GM03348 (cell line): ENCODE measurements around the gene CITED2.

Experiments used
- DNase-seq: peaks from one replicate; pipeline ENCODE4 v3.0.0; 2012; ENCODE audit warnings: low spot score

CITED2 gene

GRCh38 chr6:139330306-139330705, 44.1 kb downstream of the CITED2 start:
- no peak for DNase-seq

GRCh38 chr6:139329224-139329623, 45.2 kb downstream of the CITED2 start:
- DNase-seq = no peak

DNA sequence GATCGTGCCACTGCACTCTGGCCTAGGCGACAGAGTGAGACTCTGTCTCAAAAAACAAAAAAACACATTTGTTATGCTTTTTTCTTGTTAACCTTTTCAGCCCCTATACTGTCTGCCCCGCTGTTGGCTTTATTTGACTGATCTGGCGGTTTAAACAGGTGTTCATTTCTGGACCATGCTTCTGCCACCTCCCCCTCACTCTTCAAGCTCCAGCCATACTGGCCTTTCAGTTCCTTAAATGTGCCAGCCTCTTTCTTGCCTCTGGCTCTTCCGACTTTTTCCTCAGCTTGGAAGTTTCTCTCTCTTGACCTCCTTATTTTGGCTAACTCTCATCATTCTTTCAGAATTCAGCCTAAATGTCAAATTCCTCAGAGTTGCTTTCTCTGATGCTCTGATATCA, 47.4 kb downstream of the CITED2 start:
- no peak for DNase-seq

DNA sequence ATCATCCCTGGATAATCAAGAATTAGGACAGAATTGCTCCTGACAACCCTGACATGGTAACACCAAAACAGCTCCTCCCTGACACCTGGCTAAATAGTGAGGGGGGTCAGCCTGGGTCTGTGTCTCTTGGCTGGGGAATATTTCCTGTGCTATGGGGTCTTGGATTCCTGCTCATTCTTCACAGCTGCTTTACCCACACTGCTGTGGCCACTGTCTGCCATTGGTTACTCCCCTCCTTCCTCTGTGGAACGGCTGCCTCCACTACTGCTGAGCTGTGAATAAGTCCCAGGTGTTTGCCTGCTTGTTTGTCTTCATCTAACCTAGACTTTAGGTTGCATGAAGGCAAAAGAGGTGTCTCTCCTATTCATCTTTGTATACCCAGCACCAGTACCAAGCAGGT, 48.8 kb downstream of the CITED2 start:
- no peak for DNase-seq

DNA sequence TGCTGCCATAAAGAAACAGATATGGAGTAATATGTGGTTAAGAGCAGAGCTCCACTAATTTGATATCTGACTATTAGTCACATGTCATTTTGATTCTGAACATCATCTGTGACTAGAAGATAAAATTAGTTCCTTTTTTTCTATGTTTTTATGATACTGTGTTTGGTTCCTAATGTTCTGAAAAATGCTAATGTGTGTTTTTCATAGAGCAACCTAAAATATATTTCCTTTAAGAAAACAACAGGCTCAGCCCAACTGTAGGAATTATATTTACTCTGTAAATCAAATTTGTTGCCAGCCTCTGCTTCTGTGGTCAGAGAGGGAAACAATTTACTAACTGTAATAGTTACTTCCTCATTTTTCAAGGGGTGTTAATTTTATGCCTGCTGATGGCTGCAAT, 49.3 kb downstream of the CITED2 start:
- DNase-seq = no peak

DNA sequence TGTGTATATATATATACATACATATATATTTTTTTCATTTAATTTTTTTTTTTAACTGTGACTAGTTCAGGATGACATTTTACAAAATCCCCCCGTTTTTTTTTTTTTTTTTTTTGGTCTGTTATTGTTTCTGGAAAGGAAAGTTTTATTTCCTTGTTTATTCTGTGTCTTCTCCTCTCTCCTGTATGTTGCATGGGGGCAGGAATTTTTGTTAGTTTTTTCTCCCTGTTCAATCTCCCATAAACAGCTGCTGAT, 50.2 kb downstream of the CITED2 start:
- no peak for DNase-seq

GRCh38 chr6:139323511-139324300, 50.7 kb downstream of the CITED2 start:
- no peak for DNase-seq
